Tibial nerve (tissue), 4 donors: ENCODE results near the gene CAMTA1. TPM values are rescaled to one million over a fixed set of nuclear protein-coding genes. Genes with fewer than 3 reads are reported as not detected.

ENCODE experiments used
- DNase-seq, 2 donors: peaks; one replicate each; pipeline ENCODE4 v3.0.0-alpha.2; 2019; ENCODE audit warnings: low spot score in 2 of 2
- H3K27ac ChIP-seq, 4 donors: fragments of 200-600 bp; sonication (generic) in 3 of 4; one replicate each; pipeline ENCODE4 v1.5.1; 2017 to 2019; ENCODE audit warnings: mild to moderate bottlenecking in 1 of 4
- H3K27me3 ChIP-seq, 2 donors: fragments of 200-600 bp; sonication (generic) in 1 of 2; one replicate each; pipeline versions ENCODE4 v1.5.1 to v1.6.0; 2017 to 2019
- H3K36me3 ChIP-seq, 3 donors: fragments of 200-600 bp; sonication (generic); one replicate each; pipeline ENCODE4 v1.5.1; 2018 to 2019
- H3K4me1 ChIP-seq, 4 donors: fragments of 200-600 bp; sonication (generic) in 3 of 4; one replicate each; pipeline ENCODE4 v1.5.1; 2017 to 2019
- H3K4me3 ChIP-seq, 4 donors: fragments of 200-600 bp; sonication (generic) in 3 of 4; one replicate each; pipeline ENCODE4 v1.5.1; 2017 to 2019; ENCODE audit warnings: mild to moderate bottlenecking in 1 of 4, moderate library complexity in 1 of 4
- H3K9me3 ChIP-seq, 4 donors: fragments of 200-600 bp; sonication (generic) in 3 of 4; one replicate each; pipeline ENCODE4 v1.5.1; 2017 to 2019
- EP300 ChIP-seq, 2 donors: sonication (generic); formaldehyde crosslinking; IDR thresholded peaks; one replicate each; pipeline ENCODE4 v1.6.1; 2017; ENCODE audit warnings: antibody characterized with exemption in 2 of 2, mild to moderate bottlenecking in 1 of 2
- POLR2A ChIP-seq, 2 donors: fragments of 450-650 bp; IDR thresholded peaks; one replicate each; pipeline ENCODE4 v1.6.1; 2017; ENCODE audit warnings: antibody characterized with exemption in 2 of 2, mild to moderate bottlenecking in 2 of 2, moderate library complexity in 2 of 2
- WGBS, 2 donors: methylation state at CpG; one replicate each; pipeline ENCODE4 v1.1.5; 2018; 5-methylcytosine and 5-hydroxymethylcytosine counted together
- total RNA-seq, 4 donors: library from RNA; depleted of rRNA; stranded (reverse); fragments of >200 nt; gene quantifications; one replicate each; pipeline ENCODE4 v1.1.0, GENCODE V29; 2016
- TF ChIP-seq, protein P1 (sequence below), 5 experiments: fragments of 200-600 bp in 3 of 5; fragments of 450-650 bp in 2 of 5; sonication (generic) in 3 of 5; IDR thresholded peaks; one replicate each; pipeline ENCODE4 v1.5.1; 2016 to 2019; ENCODE audit warnings: antibody characterized with exemption in 5 of 5, mild to moderate bottlenecking in 3 of 5, moderate library complexity in 2 of 5

CAMTA1 gene
- total RNA-seq, 4 donors from 2014 or later, result 41.8 to 104 (median 87.2) TPM

DNA sequence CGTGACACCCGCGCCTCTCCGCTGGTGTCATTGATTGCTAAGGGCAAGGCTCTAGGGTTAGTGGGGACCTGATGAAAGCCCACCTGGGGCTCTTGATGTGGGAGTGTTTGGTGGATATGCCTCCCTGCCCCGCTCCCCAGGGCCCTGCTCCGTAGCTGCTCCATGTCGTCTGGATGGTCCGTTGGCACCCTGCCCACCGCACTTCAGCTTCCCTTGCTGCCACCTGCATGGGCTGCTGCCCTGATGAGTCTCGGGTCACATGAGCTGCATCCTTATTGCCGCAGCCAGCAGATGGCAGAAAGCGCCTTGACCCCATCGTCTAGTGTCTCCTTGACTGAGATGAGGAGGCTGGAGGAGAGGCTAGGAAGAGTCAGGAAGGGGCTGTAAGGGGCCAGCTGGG lies 439.4 kb downstream of the CAMTA1 start:
- Histone ChIP-seq H3K4me1 (no peaks in the 10 kb centered on the region), H3K4me3 (no peak overlapping the region), H3K9me3 (peaks cover 0 to 6% (median 0%) of the 10 kb centered on the region in 4 donors), H3K36me3 (no peaks in the 10 kb centered on the region), H3K27me3 (no peaks in the 10 kb centered on the region), H3K27ac (no peak overlapping the region)
- 67 to 80% methylated on average over 12 to 13 of the region's 13 CpGs for WGBS, 2 donors
- TF ChIP-seq POLR2A (IDR thresholded peaks at IDR 0.05) (no peak), EP300 (IDR thresholded peaks at IDR 0.05) (no peak)
- TF ChIP-seq, protein P1, sequence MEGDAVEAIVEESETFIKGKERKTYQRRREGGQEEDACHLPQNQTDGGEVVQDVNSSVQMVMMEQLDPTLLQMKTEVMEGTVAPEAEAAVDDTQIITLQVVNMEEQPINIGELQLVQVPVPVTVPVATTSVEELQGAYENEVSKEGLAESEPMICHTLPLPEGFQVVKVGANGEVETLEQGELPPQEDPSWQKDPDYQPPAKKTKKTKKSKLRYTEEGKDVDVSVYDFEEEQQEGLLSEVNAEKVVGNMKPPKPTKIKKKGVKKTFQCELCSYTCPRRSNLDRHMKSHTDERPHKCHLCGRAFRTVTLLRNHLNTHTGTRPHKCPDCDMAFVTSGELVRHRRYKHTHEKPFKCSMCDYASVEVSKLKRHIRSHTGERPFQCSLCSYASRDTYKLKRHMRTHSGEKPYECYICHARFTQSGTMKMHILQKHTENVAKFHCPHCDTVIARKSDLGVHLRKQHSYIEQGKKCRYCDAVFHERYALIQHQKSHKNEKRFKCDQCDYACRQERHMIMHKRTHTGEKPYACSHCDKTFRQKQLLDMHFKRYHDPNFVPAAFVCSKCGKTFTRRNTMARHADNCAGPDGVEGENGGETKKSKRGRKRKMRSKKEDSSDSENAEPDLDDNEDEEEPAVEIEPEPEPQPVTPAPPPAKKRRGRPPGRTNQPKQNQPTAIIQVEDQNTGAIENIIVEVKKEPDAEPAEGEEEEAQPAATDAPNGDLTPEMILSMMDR (IDR thresholded peaks at IDR 0.05), result no peak
- DNase-seq, result no peak

DNA sequence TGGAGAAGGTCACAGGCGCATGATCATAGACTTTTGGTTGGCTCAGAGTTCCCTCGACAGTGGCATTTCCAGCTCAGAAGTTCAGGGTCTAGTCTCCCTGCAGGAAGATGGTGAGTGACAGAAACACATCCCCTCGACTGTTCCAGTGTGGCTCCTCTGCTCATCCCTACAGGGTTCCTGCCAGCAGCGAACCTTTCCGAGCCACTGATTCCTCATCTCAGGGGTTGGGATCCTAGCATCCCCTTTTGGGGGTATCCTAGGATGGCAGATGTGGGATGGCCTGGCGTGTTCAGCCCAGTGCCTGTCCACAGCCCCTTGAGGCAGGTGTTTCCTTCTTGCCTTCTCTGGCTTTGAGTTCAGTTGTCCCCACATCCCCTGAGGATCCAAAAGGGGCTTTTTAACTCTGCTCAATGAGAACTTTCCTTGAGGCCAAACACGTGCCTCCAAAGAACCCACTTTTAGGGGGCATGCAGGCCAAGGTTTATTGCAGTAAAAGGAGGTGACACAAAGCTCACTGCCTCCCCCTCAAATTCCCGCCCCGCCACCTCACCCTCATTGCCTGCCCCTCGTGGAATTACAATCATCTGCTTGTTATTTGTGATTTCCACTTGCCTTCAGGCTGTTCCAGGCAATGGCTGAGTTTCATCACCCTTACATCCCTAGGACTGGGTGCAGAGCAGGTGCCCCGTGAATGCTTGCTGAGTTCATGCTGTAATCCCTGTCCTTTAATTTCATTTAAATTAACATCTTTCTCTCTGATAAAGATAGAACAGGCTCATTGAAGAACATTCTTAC lies 440.7 kb downstream of the CAMTA1 start:
- Histone ChIP-seq H3K27ac (no peak overlapping the region), H3K36me3 (no peaks in the 10 kb centered on the region), H3K9me3 (no peaks in the 10 kb centered on the region), H3K4me3 (no peak overlapping the region), H3K4me1 (no peaks in the 10 kb centered on the region), H3K27me3 (no peaks in the 10 kb centered on the region)
- 59 to 70% methylated on average over 10 to 11 of the region's 11 CpGs for WGBS, 2 donors
- TF ChIP-seq EP300 (IDR thresholded peaks at IDR 0.05) (no peak), POLR2A (IDR thresholded peaks at IDR 0.05) (no peak)
- TF ChIP-seq, protein P1 (IDR thresholded peaks at IDR 0.05), result no peak
- DNase-seq, result no peak

DNA sequence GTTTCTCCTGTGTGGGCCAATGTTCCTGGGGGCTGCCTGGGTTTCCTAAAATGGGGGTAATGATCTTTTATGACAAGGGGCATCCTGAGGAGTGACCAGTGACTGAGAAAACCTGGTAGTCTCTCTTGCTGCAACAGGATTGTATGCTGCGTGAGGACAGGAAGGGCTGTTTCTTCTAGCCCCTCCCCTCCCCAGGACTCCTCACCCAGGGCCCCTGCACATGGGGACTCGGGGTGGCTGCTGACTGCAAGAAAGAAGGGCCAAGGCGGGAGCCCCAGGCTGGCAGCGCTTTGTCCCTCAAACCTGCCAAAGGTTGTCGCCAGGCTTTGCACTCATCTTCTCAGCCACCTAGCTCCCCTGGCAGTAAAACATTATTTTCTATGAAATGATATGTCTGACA lies 442.4 kb downstream of the CAMTA1 start:
- Histone ChIP-seq H3K4me3 (no peak overlapping the region), H3K4me1 (no peaks in the 10 kb centered on the region), H3K27ac (no peak overlapping the region), H3K27me3 (no peaks in the 10 kb centered on the region), H3K9me3 (no peaks in the 10 kb centered on the region), H3K36me3 (no peaks in the 10 kb centered on the region)
- TF ChIP-seq EP300 (IDR thresholded peaks at IDR 0.05) (no peak), POLR2A (IDR thresholded peaks at IDR 0.05) (no peak)
- TF ChIP-seq, protein P1 (IDR thresholded peaks at IDR 0.05), result no peak
- 90 to 91% methylated on average over 5 of the region's 5 CpGs for whole genome bisulfite sequencing, 2 donors
- no peak for DNase-seq

DNA sequence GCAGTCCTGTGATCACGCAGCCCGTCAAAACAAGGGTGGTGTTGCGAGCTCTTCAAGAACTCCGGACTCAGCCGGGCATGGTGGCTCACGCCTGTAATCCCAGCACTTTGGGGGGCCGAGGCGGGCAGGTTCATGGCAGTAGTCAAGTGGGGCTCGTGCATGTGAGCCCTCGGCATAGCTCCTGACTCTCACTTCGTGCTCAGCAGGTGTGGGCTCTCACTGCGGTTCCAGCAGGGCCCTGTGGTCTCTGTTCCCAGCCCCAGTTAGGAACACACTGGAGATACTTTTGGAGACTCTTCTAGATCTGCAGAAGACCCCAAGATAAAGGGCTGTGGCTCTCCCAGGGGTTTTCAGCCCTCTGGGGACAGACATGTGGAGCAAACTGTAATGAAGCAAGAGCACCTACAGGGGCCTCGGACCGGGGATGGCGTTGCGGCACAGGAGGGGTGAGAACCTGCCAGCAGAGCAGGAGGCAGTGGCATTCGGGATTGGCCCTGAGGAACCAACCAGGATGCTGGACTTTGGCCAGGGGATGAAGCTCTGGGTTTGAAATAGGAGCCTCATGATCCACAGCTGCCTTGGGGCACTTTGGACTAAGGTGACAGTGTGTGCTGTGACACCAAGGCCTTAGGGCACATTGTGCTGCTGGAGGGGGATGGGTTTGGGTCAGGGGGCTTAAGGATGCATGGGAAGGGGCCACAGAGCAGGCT lies 443.2 kb downstream of the CAMTA1 start:
- 86 to 95% methylated on average over 17 of the region's 17 CpGs for WGBS, 2 donors
- Histone ChIP-seq H3K4me3 (no peak overlapping the region), H3K36me3 (no peaks in the 10 kb centered on the region), H3K9me3 (no peaks in the 10 kb centered on the region), H3K27me3 (no peaks in the 10 kb centered on the region), H3K4me1 (no peaks in the 10 kb centered on the region), H3K27ac (no peak overlapping the region)
- TF ChIP-seq POLR2A (IDR thresholded peaks at IDR 0.05) (no peak), EP300 (IDR thresholded peaks at IDR 0.05) (no peak)
- TF ChIP-seq, protein P1 (IDR thresholded peaks at IDR 0.05), result no peak
- DNase-seq, result no peak

- DNase-seq, result no peak
- Histone ChIP-seq H3K36me3 (no peaks in the 10 kb centered on the region), H3K9me3 (no peaks in the 10 kb centered on the region), H3K27me3 (no peaks in the 10 kb centered on the region), H3K27ac (no peak overlapping the region), H3K4me1 (no peaks in the 10 kb centered on the region), H3K4me3 (no peak overlapping the region)
- TF ChIP-seq EP300 (IDR thresholded peaks at IDR 0.05), result no peak
- TF ChIP-seq, protein P1 (IDR thresholded peaks at IDR 0.05), result no peak
- TF ChIP-seq POLR2A (IDR thresholded peaks at IDR 0.05), result no peak
- WGBS, 2 donors, result 45 to 48% methylated on average over 3 to 4 of the region's 4 CpGs
Observed at GRCh38 chr1:7229186-7229585, 443.9 kb downstream of the CAMTA1 start.
